Measurements from ENCODE around the gene TMEM40.

GRCh38 chr3:12797124-12797891, 38.2 kb upstream of the TMEM40 start:
- TF ChIP-seq CTCF (IDR thresholded peaks at IDR 0.05; ENCODE audit: low read depth, low read length) (no peak), EZH2phosphoT487 (IDR thresholded peaks at IDR 0.05; ENCODE audit: low read depth) (no peak)

All from OCI-LY3 (cell line).